BJ (cell line): ENCODE measurements around the gene MC4R. TPM values are rescaled to one million over a fixed set of nuclear protein-coding genes. Genes with fewer than 3 reads are reported as not detected.

Source experiments
- CTCF ChIA-PET: fragments of 350-600 bp; formaldehyde crosslinking; extraction: SDS; loops from one replicate; lab custom pipeline; 2021; ENCODE audit warnings: antibody characterized with exemption, inconsistent platforms; lab: Yijun Ruan, JAX
- POLR2A ChIA-PET: fragments of 300-600 bp; sonication (Branson Sonifier 250); formaldehyde crosslinking; extraction: SDS; loops from one replicate; lab custom pipeline; 2021; ENCODE audit warnings: antibody characterized with exemption; lab: Charles Lee
- DNase-seq: peaks from one replicate; pipeline ENCODE4 v3.0.0-alpha.2; 2011; ENCODE audit warnings: low read depth
- H3K27me3 ChIP-seq: 2 replicates; pipeline ENCODE4 v1.6.0; 2011; ENCODE audit warnings: low read length; ENCODE audit not compliant: control insufficient read depth, insufficient read depth
- H3K36me3 ChIP-seq: 2 replicates; pipeline ENCODE4 v1.5.1; 2011; ENCODE audit warnings: low read length; ENCODE audit not compliant: control insufficient read depth, insufficient read depth
- H3K4me3 ChIP-seq: 2 replicates; pipeline ENCODE4 v1.5.1; 2011; ENCODE audit warnings: low read depth, mild to moderate bottlenecking, control low read depth, low read length
- CTCF ChIP-seq: IDR thresholded peaks from 2 replicates; pipeline ENCODE4 v1.5.1; 2011; ENCODE audit warnings: low read depth, mild to moderate bottlenecking, control low read depth, inconsistent platforms, low read length, moderate library complexity; ENCODE audit not compliant: insufficient read depth
- polyA plus RNA-seq: library from polyadenylated mRNA; depleted of rRNA; stranded (reverse); fragments of >200 nt; gene quantifications from 2 replicates; pipeline ENCODE4 v1.2.3, GENCODE V29; 2011

Gene MC4R
- polyA plus RNA-seq, 1 experiment = not detected

- ChIA-PET CTCF (no interaction called here), POLR2A (no interaction called here)
- Histone ChIP-seq H3K4me3 (no peak overlapping the region), H3K36me3 (no peaks in the 10 kb centered on the region), H3K27me3 (no peaks in the 10 kb centered on the region)
- no peak for DNase-seq
- TF ChIP-seq CTCF = no peak
Measured at GRCh38 chr18:60331890-60332289, 40.7 kb downstream of the MC4R start.

- ChIA-PET CTCF (no interaction called here), POLR2A (no interaction called here)
- Histone ChIP-seq H3K27me3 (no peaks in the 10 kb centered on the region), H3K36me3 (no peaks in the 10 kb centered on the region), H3K4me3 (no peak overlapping the region)
- no peak for DNase-seq
- TF ChIP-seq CTCF = no peak
Measured at GRCh38 chr18:60329131-60329530, 43.4 kb downstream of the MC4R start.

GRCh38 chr18:60327880-60328279 is 44.7 kb downstream of the MC4R start:
- TF ChIP-seq CTCF = no peak
- H3K4me3 ChIP-seq = no peak overlapping the region
- no peaks in the 10 kb centered on the region for H3K36me3 ChIP-seq
- H3K27me3 ChIP-seq = no peaks in the 10 kb centered on the region
- ChIA-PET POLR2A (no interaction called here), CTCF (no interaction called here)
- no peak for DNase-seq

GRCh38 chr18:60322591-60322990 is 50.0 kb downstream of the MC4R start:
- TF ChIP-seq CTCF = no peak
- Histone ChIP-seq H3K36me3 (no peaks in the 10 kb centered on the region), H3K4me3 (no peak overlapping the region), H3K27me3 (no peaks in the 10 kb centered on the region)
- POLR2A ChIA-PET = no interaction called here
- DNase-seq = no peak
- CTCF ChIA-PET = no interaction called here
